NCI-H2196 treated with DMSO at 0.1 percent for 48 hours (cell line): Measurements from ENCODE around the gene EP400.
A peak's percentile ranks its signal among the peaks of the same experiment; 100 is the strongest.

Experiments used
- DNase-seq: peaks from one replicate; lab custom pipeline; 2025; ENCODE audit not compliant: unreplicated experiment; lab: John Stamatoyannopoulos, UW

EP400 gene

GRCh38 chr12:131949431-131950181 lies at the start of gene EP400:
Gene EP400, plus strand, starts transcription at chr12:131949942. Its CDS starts 10,678 bp downstream, at chr12:131960620.
- peak; percentile 92 for DNase-seq

- DNase-seq: no peak
Observed at GRCh38 chr12:131900397-131900796, 49.3 kb upstream of the EP400 start.

- no peak for DNase-seq
Observed at GRCh38 chr12:131901431-131902331, 48.1 kb upstream of the EP400 start.

GRCh38 chr12:131902332-131903241 lies 47.2 kb upstream of the EP400 start:
- DNase-seq: no peak

GRCh38 chr12:131903270-131904255 lies 46.2 kb upstream of the EP400 start:
- no peak for DNase-seq

GRCh38 chr12:131904346-131904745 lies 45.4 kb upstream of the EP400 start:
- no peak for DNase-seq

- no peak for DNase-seq
Observed at GRCh38 chr12:131905081-131905629, 44.6 kb upstream of the EP400 start.

- no peak for DNase-seq
Observed at GRCh38 chr12:131905630-131906091, 44.1 kb upstream of the EP400 start.

- DNase-seq: no peak
Observed at GRCh38 chr12:131907379-131908091, 42.2 kb upstream of the EP400 start.

- no peak for DNase-seq
Observed at GRCh38 chr12:131908092-131909080, 41.4 kb upstream of the EP400 start.

GRCh38 chr12:131909081-131909751 lies 40.5 kb upstream of the EP400 start:
- DNase-seq: no peak

- no peak for DNase-seq
Observed at GRCh38 chr12:131909752-131910219, 40.0 kb upstream of the EP400 start.

GRCh38 chr12:131910302-131911027 lies 39.3 kb upstream of the EP400 start:
- DNase-seq: no peak

- DNase-seq: no peak
Observed at GRCh38 chr12:131911028-131911650, 38.6 kb upstream of the EP400 start.

GRCh38 chr12:131911851-131912477 lies 37.8 kb upstream of the EP400 start:
- DNase-seq: no peak
